ENCODE data around the gene THRA. TPM values are rescaled to one million over a fixed set of nuclear protein-coding genes. Genes with fewer than 3 reads are reported as not detected.

Gene THRA
- total and polyA plus RNA-seq, 2 donors (not counting 3 experiments of a cell fraction or from before 2014, with no cell fraction given), result 17.4 to 29.6 TPM

DNA sequence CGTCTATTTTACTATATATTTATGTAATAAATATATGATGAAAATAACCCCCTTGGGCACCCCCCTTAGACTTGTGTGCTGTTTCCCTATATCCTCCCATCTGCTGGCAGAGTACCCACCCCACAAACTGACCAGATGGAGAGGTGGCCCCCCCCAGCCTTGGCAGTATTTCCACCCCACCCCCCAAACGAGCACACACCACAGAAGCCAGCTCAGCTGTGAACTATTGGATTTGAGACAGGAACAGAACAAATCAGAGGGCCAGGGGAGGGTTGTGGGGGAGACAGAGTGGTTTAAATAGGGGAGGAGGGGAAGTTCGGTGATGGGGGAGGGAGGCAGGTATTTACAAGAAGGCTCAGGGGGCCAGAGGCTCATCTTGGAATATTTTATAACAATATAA is 29.8 kb downstream of the THRA start:
- H3K27ac ChIP-seq (ENCODE audit: insufficient read depth, low read depth, low read length), result no peak overlapping the region
- H3K36me3 ChIP-seq (ENCODE audit: control insufficient read depth in 2 of 2, extremely low read depth in 1 of 2, insufficient read depth in 2 of 2, low read length in 2 of 2), result peaks cover 0 to 41% of the 10 kb centered on the region in 2 experiments
- TF ChIP-seq, protein P1, sequence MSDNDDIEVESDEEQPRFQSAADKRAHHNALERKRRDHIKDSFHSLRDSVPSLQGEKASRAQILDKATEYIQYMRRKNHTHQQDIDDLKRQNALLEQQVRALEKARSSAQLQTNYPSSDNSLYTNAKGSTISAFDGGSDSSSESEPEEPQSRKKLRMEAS (IDR thresholded peaks at IDR 0.05; ENCODE audit: insufficient read depth, insufficient read length), result no peak
- TF ChIP-seq POLR2A (IDR thresholded peaks at IDR 0.05; ENCODE audit: low read depth, low read length) (no peak), FOS (IDR thresholded peaks at IDR 0.05; ENCODE audit: borderline replicate concordance, insufficient read depth, low read length) (no peak), POLR2AphosphoS5 (IDR thresholded peaks at IDR 0.05; ENCODE audit: insufficient read depth, low read depth, low read length) (no peak), GATA2 (IDR thresholded peaks at IDR 0.05; ENCODE audit: insufficient read depth, insufficient read length, low read depth, low read length) (no peak), EZH2 (IDR thresholded peaks at IDR 0.05; ENCODE audit: borderline replicate concordance, low read depth, low read length, severe bottlenecking) (no peak), MYC (IDR thresholded peaks at IDR 0.05; ENCODE audit: low read depth, low read length) (no peak), JUN (IDR thresholded peaks at IDR 0.05; ENCODE audit: borderline replicate concordance, insufficient read depth, insufficient read length, low read depth) (no peak)
- TF ChIP-seq, protein P2, sequence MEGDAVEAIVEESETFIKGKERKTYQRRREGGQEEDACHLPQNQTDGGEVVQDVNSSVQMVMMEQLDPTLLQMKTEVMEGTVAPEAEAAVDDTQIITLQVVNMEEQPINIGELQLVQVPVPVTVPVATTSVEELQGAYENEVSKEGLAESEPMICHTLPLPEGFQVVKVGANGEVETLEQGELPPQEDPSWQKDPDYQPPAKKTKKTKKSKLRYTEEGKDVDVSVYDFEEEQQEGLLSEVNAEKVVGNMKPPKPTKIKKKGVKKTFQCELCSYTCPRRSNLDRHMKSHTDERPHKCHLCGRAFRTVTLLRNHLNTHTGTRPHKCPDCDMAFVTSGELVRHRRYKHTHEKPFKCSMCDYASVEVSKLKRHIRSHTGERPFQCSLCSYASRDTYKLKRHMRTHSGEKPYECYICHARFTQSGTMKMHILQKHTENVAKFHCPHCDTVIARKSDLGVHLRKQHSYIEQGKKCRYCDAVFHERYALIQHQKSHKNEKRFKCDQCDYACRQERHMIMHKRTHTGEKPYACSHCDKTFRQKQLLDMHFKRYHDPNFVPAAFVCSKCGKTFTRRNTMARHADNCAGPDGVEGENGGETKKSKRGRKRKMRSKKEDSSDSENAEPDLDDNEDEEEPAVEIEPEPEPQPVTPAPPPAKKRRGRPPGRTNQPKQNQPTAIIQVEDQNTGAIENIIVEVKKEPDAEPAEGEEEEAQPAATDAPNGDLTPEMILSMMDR (IDR thresholded peaks at IDR 0.05; ENCODE audit: extremely low read depth in 1 of 2, insufficient read depth in 1 of 2, low read depth in 1 of 2, low read length in 2 of 2), result no peak
- dilution Hi-C loops (cut with MboI; ENCODE audit: extremely low pct_ligation_motif_present, low sequenced_read_pairs), result no loop called here
- DNase-seq (ENCODE audit: low read depth, low spot score), result no peak
- H3K9me1 ChIP-seq (replicated peaks; ENCODE audit: control insufficient read depth, extremely low read depth, insufficient read depth, low read length), result no peaks in the 10 kb centered on the region
- no peaks in the 10 kb centered on the region for H3K9me3 ChIP-seq (replicated peaks; ENCODE audit: control insufficient read depth, insufficient read depth, low read length)
- H3K79me2 ChIP-seq (ENCODE audit: control insufficient read depth, insufficient read depth, low read length), result no peaks in the 10 kb centered on the region
- CTCF ChIA-PET, result interaction anchor here (1.0 to 2.1 kb wide), 4 partner anchors 8 to 20 kb away, joined by 3 to 10 read pairs (median 7); no protein-coding TSS in a partner anchor
- BruUV-seq (replicated peaks), result no TSS peak
- peaks cover 5% of the 10 kb centered on the region for H3K4me1 ChIP-seq (ENCODE audit: control insufficient read depth, extremely low read depth, insufficient read depth, low read length)
- intact Hi-C loops (cut with micrococcal nuclease), result no loop called here
- FAIRE-seq, result no peak
- no peaks in the 10 kb centered on the region for H3K27me3 ChIP-seq (ENCODE audit: control insufficient read depth in 2 of 2, insufficient read depth in 2 of 2, low read length in 2 of 2)
- no peak overlapping the region for H2AFZ ChIP-seq (ENCODE audit: low read depth, low read length)
- no peak overlapping the region for H3K4me2 ChIP-seq (ENCODE audit: insufficient read depth, low read length)
- no peak overlapping the region for H3K9ac ChIP-seq (replicated peaks; ENCODE audit: extremely low read depth, insufficient read depth, low read length)
- no peaks in the 10 kb centered on the region for H4K20me1 ChIP-seq (replicated peaks; ENCODE audit: control insufficient read depth, extremely low read depth, insufficient read depth, low read length)
- POLR2A ChIA-PET, result interaction anchor here (1.4 kb wide), 1 partner anchor 21 kb away, joined by 4 read pairs; no protein-coding TSS in a partner anchor
- no peak overlapping the region for H3K4me3 ChIP-seq (replicated peaks in 1 of 3; ENCODE audit: insufficient read depth in 1 of 3, low read depth in 1 of 3, low read length in 3 of 3)

Data from endothelial cell of umbilical vein (primary cell).